Esophagus squamous epithelium (tissue), 5 donors: ENCODE results near the gene DSCAML1. TPM values are rescaled to one million over a fixed set of nuclear protein-coding genes. Genes with fewer than 3 reads are reported as not detected.

Experiments
- DNase-seq: peaks from one replicate; lab custom pipeline; 2025; lab: John Stamatoyannopoulos, UW
- H3K27ac ChIP-seq, 4 donors: fragments of 200-600 bp; sonication (generic); one replicate each; pipeline ENCODE4 v1.5.1; 2016 to 2019; ENCODE audit warnings: mild to moderate bottlenecking in 1 of 4
- H3K27me3 ChIP-seq, 4 donors: fragments of 200-600 bp; sonication (generic); 1 replicate in 3 of 4; 2 replicates in 1 of 4; pipeline versions ENCODE4 v1.5.1 to v1.6.0; 2017 to 2021; ENCODE audit warnings: antibody characterized with exemption in 1 of 4
- H3K36me3 ChIP-seq, 3 donors: fragments of 200-600 bp; sonication (generic); one replicate each; pipeline ENCODE4 v1.5.1; 2016 to 2019
- H3K4me1 ChIP-seq, 3 donors: fragments of 200-600 bp; sonication (generic); one replicate each; pipeline ENCODE4 v1.5.1; 2017 to 2019
- H3K4me3 ChIP-seq, 4 donors: fragments of 200-600 bp; sonication (generic); 1 replicate in 3 of 4; 2 replicates in 1 of 4; pipeline ENCODE4 v1.5.1; 2016 to 2019; ENCODE audit warnings: mild to moderate bottlenecking in 2 of 4, moderate library complexity in 1 of 4
- H3K9me3 ChIP-seq, 3 donors: fragments of 200-600 bp; sonication (generic); one replicate each; pipeline ENCODE4 v1.5.1; 2016 to 2019
- CTCF ChIP-seq, 6 experiments: fragments of 450-650 bp in 4 of 6; fragments of 200-600 bp in 2 of 6; sonication (generic) in 2 of 6; IDR thresholded peaks; one replicate each; pipeline ENCODE4 v1.5.1; 2016 to 2019; ENCODE audit warnings: antibody characterized with exemption in 6 of 6, mild to moderate bottlenecking in 4 of 6, moderate library complexity in 4 of 6
- POLR2A ChIP-seq, 4 donors: fragments of 450-650 bp; IDR thresholded peaks; one replicate each; pipeline ENCODE4 v1.6.1; 2017; ENCODE audit warnings: antibody characterized with exemption in 4 of 4, mild to moderate bottlenecking in 4 of 4, moderate library complexity in 3 of 4
- WGBS, 2 donors: methylation state at CpG; one replicate each; pipeline ENCODE4 v1.1.5; 2018; 5-methylcytosine and 5-hydroxymethylcytosine counted together
- intact Hi-C: fragments of 100-400 bp; cut with DNase I; formaldehyde crosslinking; loops from one replicate; pipeline ENCODE4 v1.15.0; 2022
- total RNA-seq, 4 donors: library from RNA; depleted of rRNA; stranded (reverse); fragments of >200 nt; gene quantifications; one replicate each; pipeline ENCODE4 v1.1.0, GENCODE V29; 2016
- donor health status: DM: yes; HTN: yes; CAD: no.

DSCAML1 gene
- total RNA-seq, 4 donors from 2014 or later, result 0.04 to 0.19 TPM; not detected in 2

- Histone ChIP-seq H3K27me3 (peaks cover 0 to 10% (median 0%) of the 10 kb centered on the region in 4 donors), H3K4me1 (peaks cover 0 to 4% (median 0%) of the 10 kb centered on the region in 3 donors), H3K36me3 (no peaks in the 10 kb centered on the region), H3K9me3 (no peaks in the 10 kb centered on the region), H3K4me3 (no peak overlapping the region), H3K27ac (no peak overlapping the region)
- intact Hi-C loops, result no loop called here
- DNase-seq, result no peak
- 78 to 85% methylated on average over 18 to 20 of the region's 21 CpGs for WGBS, 2 donors
- TF ChIP-seq POLR2A (IDR thresholded peaks at IDR 0.05) (no peak), CTCF (IDR thresholded peaks at IDR 0.05) (no peak)
These were observed 142.4 kb downstream of the DSCAML1 start for GRCh38 chr11:117654281-117655255.

GRCh38 chr11:117652521-117652920 lies 144.5 kb downstream of the DSCAML1 start:
- TF ChIP-seq CTCF (IDR thresholded peaks at IDR 0.05), result no peak
- TF ChIP-seq POLR2A (IDR thresholded peaks at IDR 0.05), result no peak
- no peak overlapping the region for H3K4me3 ChIP-seq
- peaks cover 0 to 4% (median 0%) of the 10 kb centered on the region in 3 donors for H3K4me1 ChIP-seq
- H3K27ac ChIP-seq, result no peak overlapping the region
- 83 to 91% methylated on average over 4 of the region's 4 CpGs for WGBS, 2 donors
- H3K36me3 ChIP-seq, result no peaks in the 10 kb centered on the region
- no peak for DNase-seq
- H3K27me3 ChIP-seq, result peaks cover 0 to 10% (median 0%) of the 10 kb centered on the region in 4 donors
- H3K9me3 ChIP-seq, result no peaks in the 10 kb centered on the region
- intact Hi-C loops, result no loop called here

- TF ChIP-seq POLR2A (IDR thresholded peaks at IDR 0.05) (no peak), CTCF (IDR thresholded peaks at IDR 0.05) (no peak)
- intact Hi-C loops, result no loop called here
- WGBS, 2 donors, result 59 to 73% methylated on average over 10 to 12 of the region's 12 CpGs
- Histone ChIP-seq H3K4me1 (peaks cover 0 to 4% (median 0%) of the 10 kb centered on the region in 3 donors), H3K9me3 (no peaks in the 10 kb centered on the region), H3K27ac (no peak overlapping the region), H3K4me3 (no peak overlapping the region), H3K27me3 (peaks cover 0 to 20% (median 0%) of the 10 kb centered on the region in 4 donors), H3K36me3 (no peaks in the 10 kb centered on the region)
- DNase-seq, result no peak
These were observed 147.5 kb downstream of the DSCAML1 start for GRCh38 chr11:117649296-117650055.

- Histone ChIP-seq H3K36me3 (no peaks in the 10 kb centered on the region), H3K9me3 (no peaks in the 10 kb centered on the region), H3K4me1 (peaks cover 0 to 4% (median 0%) of the 10 kb centered on the region in 3 donors), H3K27ac (no peak overlapping the region), H3K4me3 (no peak overlapping the region), H3K27me3 (peaks cover 0 to 33% (median 0%) of the 10 kb centered on the region in 4 donors)
- intact Hi-C loops, result no loop called here
- WGBS, 2 donors, result 87% methylated on average over 7 to 8 of the region's 8 CpGs
- no peak for DNase-seq
- TF ChIP-seq CTCF (IDR thresholded peaks at IDR 0.05) (no peak), POLR2A (IDR thresholded peaks at IDR 0.05) (no peak)
These were observed 149.1 kb downstream of the DSCAML1 start for GRCh38 chr11:117647872-117648271.
